Caco-2 (cell line): ENCODE measurements around the gene CD248. TPM values are rescaled to one million over a fixed set of nuclear protein-coding genes. Genes with fewer than 3 reads are reported as not detected.
A peak's percentile ranks its signal among the peaks of the same experiment; 100 is the strongest.

Experiments
- BruUV-seq: library from RNA; stranded (reverse); fragments of 400-500 nt; replicated peaks from 2 replicates; lab custom pipeline; 2021; lab: Mats Ljungman, UMichigan
- CTCF ChIA-PET: fragments of 300-600 bp; sonication (Branson Sonifier 250); formaldehyde crosslinking; loops from one replicate; lab custom pipeline; 2022; ENCODE audit warnings: antibody characterized with exemption; lab: Charles Lee
- POLR2A ChIA-PET: fragments of 300-600 bp; sonication (Branson Sonifier 250); formaldehyde crosslinking; loops from one replicate; lab custom pipeline; 2022; ENCODE audit warnings: antibody characterized with exemption; lab: Charles Lee
- DNase-seq, 2 experiments: peaks; one replicate each; pipeline versions ENCODE4 v3.0.0 to v3.0.0-alpha.2; 2020 to 2022
- H3K27me3 ChIP-seq: replicated peaks from 2 replicates; pipeline ENCODE4 v1.6.0; 2011; ENCODE audit warnings: low read length; ENCODE audit not compliant: control insufficient read depth, insufficient read depth
- H3K36me3 ChIP-seq: 2 replicates; pipeline ENCODE4 v1.5.1; 2011; ENCODE audit warnings: low read length; ENCODE audit not compliant: control insufficient read depth, insufficient read depth
- H3K4me1 ChIP-seq: fragments of 250-450 bp; sonication (Bioruptor Pico); 2 replicates; pipeline ENCODE4 v1.5.1; 2020; ENCODE audit warnings: mild to moderate bottlenecking
- H3K4me3 ChIP-seq: 2 replicates; pipeline ENCODE4 v1.5.1; 2011; ENCODE audit warnings: low read depth, mild to moderate bottlenecking, control low read depth, low read length
- H3K9me3 ChIP-seq: fragments of 250-450 bp; sonication (Bioruptor Pico); 2 replicates; pipeline ENCODE4 v1.5.1; 2020; ENCODE audit warnings: mild to moderate bottlenecking, moderate library complexity
- H3K27ac Mint-ChIP-seq: one replicate; pipeline ENCODE4 v1.8.0; 2022; ENCODE audit warnings: mixed read lengths; ENCODE audit not compliant: unreplicated experiment
- H3K27me3 Mint-ChIP-seq: one replicate; pipeline ENCODE4 v1.8.0; 2022; ENCODE audit warnings: mixed read lengths; ENCODE audit not compliant: insufficient read depth, unreplicated experiment
- H3K36me3 Mint-ChIP-seq: one replicate; pipeline ENCODE4 v1.8.0; 2022; ENCODE audit warnings: mild to moderate bottlenecking, mixed read lengths; ENCODE audit not compliant: insufficient read depth, unreplicated experiment
- H3K4me1 Mint-ChIP-seq: one replicate; pipeline ENCODE4 v1.8.0; 2022; ENCODE audit warnings: low read depth, mixed read lengths; ENCODE audit not compliant: unreplicated experiment
- H3K4me3 Mint-ChIP-seq: one replicate; pipeline ENCODE4 v1.8.0; 2022; ENCODE audit warnings: mild to moderate bottlenecking, moderate library complexity, mixed read lengths; ENCODE audit not compliant: unreplicated experiment
- H3K9me3 Mint-ChIP-seq: one replicate; pipeline ENCODE4 v1.8.0; 2022; ENCODE audit warnings: mixed read lengths; ENCODE audit not compliant: unreplicated experiment
- intact Hi-C: fragments of 100-400 bp; cut with micrococcal nuclease; formaldehyde crosslinking; loops from one replicate; pipeline ENCODE4 v1.10.0; 2022; ENCODE audit not compliant: unreplicated experiment
- total RNA-seq: library from RNA; stranded (reverse); gene quantifications from 2 replicates; pipeline ENCODE4 v1.2.3, GENCODE V29; 2022
- TF ChIP-seq, protein P1 (sequence below), 2 experiments: fragments of 200-600 bp in 1 of 2; IDR thresholded peaks; 1 replicate in 1 of 2; 2 replicates in 1 of 2; pipeline versions ENCODE4 v1.5.1 to v1.8.0; 2011 to 2022; ENCODE audit warnings: antibody characterized with exemption in 1 of 2, control low read depth in 1 of 2, inconsistent platforms in 1 of 2, low read depth in 1 of 2, low read length in 1 of 2, mild to moderate bottlenecking in 1 of 2, moderate library complexity in 1 of 2; ENCODE audit not compliant: insufficient read depth in 1 of 2, severe bottlenecking in 1 of 2, unreplicated experiment in 1 of 2

Gene CD248
- total RNA-seq, 1 experiment from 2014 or later = 0.27 TPM

DNA sequence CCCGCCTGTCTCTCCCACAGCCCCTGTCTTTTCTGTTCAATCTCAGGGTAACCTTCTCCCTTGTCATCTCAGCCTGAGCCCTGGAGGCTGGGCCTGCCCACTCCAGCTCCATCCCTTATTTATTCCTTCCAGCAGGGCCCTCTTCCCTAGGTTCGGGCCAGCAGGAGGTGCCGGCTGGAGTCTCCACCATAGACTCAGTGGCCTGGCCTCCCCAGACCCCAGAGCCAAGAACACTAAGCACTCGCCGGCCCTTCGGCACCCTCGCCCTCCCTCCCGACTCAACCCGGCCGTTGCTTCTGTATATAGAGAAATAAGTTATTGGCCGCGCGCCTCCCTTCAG is 49.8 kb downstream of the CD248 start:
- no peaks in the 10 kb centered on the region for H3K36me3 ChIP-seq
- Mint-ChIP-seq H3K27me3 (no peaks in the 10 kb centered on the region), H3K36me3 (peaks cover 48% of the 10 kb centered on the region), H3K4me3 (peak overlapping the region; percentile 92), H3K9me3 (no peaks in the 10 kb centered on the region), H3K4me1 (peaks cover 8% of the 10 kb centered on the region), H3K27ac (peak overlapping the region; percentile 87)
- no TSS peak for BruUV-seq
- DNase-seq = no peak
- peak overlapping the region; percentile 74 for H3K4me3 ChIP-seq
- no peaks in the 10 kb centered on the region for H3K27me3 ChIP-seq
- ChIA-PET POLR2A (interaction anchor here (0.7 to 1.3 kb wide), 3 partner anchors 22 to 46 kb away, joined by 3 to 7 read pairs (median 3); partner anchors contain the start of gene YIF1A), CTCF (interaction anchor here (0.6 to 1.4 kb wide), 4 partner anchors 22 to 69 kb away, joined by 3 to 7 read pairs (median 4); partner anchors contain the start of genes RIN1 and YIF1A)
- no peaks in the 10 kb centered on the region for H3K4me1 ChIP-seq
- intact Hi-C loops = no loop called here
- H3K9me3 ChIP-seq = no peaks in the 10 kb centered on the region
- TF ChIP-seq, protein P1, sequence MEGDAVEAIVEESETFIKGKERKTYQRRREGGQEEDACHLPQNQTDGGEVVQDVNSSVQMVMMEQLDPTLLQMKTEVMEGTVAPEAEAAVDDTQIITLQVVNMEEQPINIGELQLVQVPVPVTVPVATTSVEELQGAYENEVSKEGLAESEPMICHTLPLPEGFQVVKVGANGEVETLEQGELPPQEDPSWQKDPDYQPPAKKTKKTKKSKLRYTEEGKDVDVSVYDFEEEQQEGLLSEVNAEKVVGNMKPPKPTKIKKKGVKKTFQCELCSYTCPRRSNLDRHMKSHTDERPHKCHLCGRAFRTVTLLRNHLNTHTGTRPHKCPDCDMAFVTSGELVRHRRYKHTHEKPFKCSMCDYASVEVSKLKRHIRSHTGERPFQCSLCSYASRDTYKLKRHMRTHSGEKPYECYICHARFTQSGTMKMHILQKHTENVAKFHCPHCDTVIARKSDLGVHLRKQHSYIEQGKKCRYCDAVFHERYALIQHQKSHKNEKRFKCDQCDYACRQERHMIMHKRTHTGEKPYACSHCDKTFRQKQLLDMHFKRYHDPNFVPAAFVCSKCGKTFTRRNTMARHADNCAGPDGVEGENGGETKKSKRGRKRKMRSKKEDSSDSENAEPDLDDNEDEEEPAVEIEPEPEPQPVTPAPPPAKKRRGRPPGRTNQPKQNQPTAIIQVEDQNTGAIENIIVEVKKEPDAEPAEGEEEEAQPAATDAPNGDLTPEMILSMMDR (IDR thresholded peaks at IDR 0.05; ENCODE audit: insufficient read depth in 1 of 2, low read depth in 1 of 2, low read length in 1 of 2, severe bottlenecking in 1 of 2, unreplicated experiment in 1 of 2) = no peak

DNA sequence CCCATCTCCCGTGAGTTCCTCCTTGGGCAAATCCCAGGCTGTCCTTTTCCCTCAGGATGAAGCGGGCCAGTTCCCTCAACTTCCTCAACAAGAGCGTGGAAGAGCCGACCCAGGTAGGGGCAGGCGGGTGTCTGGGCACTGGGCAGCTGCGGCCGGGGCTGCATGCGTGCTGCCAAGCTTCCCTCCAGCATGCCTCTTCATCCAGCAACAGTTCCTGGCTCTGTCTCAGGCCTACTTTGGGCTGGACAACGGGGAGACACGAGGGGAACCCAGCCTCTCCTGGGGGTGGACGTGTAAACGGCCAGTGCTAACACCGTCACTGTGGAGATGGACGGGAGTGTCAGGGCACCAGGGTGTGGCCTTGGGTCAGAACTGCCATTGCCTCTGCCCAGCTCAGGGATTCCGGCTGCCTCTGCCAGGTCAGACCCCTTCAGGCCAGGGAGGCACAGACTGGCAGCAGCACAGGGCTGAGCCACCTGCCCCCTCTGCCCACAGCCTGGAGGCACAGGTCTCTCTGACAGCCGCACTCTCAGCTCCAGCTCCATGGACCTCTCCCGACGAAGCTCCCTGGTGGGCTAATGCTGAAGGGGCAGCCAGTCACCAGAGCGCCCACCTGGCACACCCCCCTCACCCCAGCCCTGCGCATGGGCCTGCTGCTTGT is 50.3 kb downstream of the CD248 start:
- no TSS peak for BruUV-seq
- H3K36me3 Mint-ChIP-seq = peaks cover 48% of the 10 kb centered on the region
- H3K27ac Mint-ChIP-seq = peak overlapping the region; percentile 87
- peak overlapping the region; percentile 92 for H3K4me3 Mint-ChIP-seq
- DNase-seq = no peak
- Histone ChIP-seq H3K4me1 (no peaks in the 10 kb centered on the region), H3K27me3 (no peaks in the 10 kb centered on the region), H3K36me3 (no peaks in the 10 kb centered on the region), H3K9me3 (no peaks in the 10 kb centered on the region), H3K4me3 (no peak overlapping the region)
- no peaks in the 10 kb centered on the region for H3K9me3 Mint-ChIP-seq
- TF ChIP-seq, protein P1 (IDR thresholded peaks at IDR 0.05; ENCODE audit: insufficient read depth in 1 of 2, low read depth in 1 of 2, low read length in 1 of 2, severe bottlenecking in 1 of 2, unreplicated experiment in 1 of 2) = no peak
- intact Hi-C loops = no loop called here
- H3K4me1 Mint-ChIP-seq = peaks cover 8% of the 10 kb centered on the region
- no peaks in the 10 kb centered on the region for H3K27me3 Mint-ChIP-seq
- ChIA-PET CTCF (interaction anchor here (0.6 kb wide), 1 partner anchor 23 kb away, joined by 3 read pairs; the partner anchor contains the start of gene YIF1A), POLR2A (interaction anchor here (1.1 kb wide), 1 partner anchor 46 kb away, joined by 3 read pairs; no protein-coding TSS in a partner anchor)

DNA sequence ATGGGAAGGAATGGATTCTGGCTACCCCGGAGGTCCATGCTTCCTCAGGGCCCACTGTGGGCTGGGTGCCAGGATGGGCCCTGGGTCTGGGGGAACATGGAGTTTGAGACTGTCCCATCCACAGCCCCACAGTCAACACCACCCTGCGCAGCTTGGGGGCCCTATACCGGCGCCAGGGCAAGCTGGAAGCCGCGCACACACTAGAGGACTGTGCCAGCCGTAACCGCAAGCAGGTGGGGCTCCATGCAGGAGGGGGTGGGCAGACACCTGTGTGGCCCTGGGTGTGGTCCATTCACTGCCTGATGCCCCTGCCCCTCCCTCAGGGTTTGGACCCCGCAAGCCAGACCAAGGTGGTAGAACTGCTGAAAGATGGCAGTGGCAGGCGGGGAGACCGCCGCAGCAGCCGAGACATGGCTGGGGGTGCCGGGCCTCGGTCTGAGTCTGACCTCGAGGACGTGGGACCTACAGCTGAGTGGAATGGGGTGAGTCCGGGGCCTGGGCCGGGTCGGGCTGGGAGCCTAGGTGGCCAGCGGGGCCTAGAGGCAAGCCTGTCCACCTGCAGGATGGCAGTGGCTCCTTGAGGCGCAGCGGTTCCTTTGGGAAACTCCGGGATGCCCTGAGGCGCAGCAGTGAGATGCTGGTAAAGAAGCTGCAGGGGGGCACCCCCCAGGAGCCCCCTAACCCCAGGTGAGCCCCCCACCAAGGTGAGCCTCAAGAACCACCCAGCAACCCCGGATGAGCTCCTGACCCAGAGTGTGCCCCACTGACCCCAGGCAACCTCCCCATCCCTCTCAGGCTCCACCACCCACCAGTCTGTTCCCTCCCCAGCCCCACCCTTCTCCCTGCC is 51.1 kb downstream of the CD248 start:
- Histone ChIP-seq H3K9me3 (no peaks in the 10 kb centered on the region), H3K4me3 (no peak overlapping the region), H3K4me1 (no peaks in the 10 kb centered on the region), H3K27me3 (no peaks in the 10 kb centered on the region), H3K36me3 (no peaks in the 10 kb centered on the region)
- intact Hi-C loops = no loop called here
- DNase-seq = no peak
- H3K4me3 Mint-ChIP-seq = no peak overlapping the region
- BruUV-seq = no TSS peak
- peaks cover 51% of the 10 kb centered on the region for H3K36me3 Mint-ChIP-seq
- peaks cover 8% of the 10 kb centered on the region for H3K4me1 Mint-ChIP-seq
- no peak overlapping the region for H3K27ac Mint-ChIP-seq
- CTCF ChIA-PET = interaction anchor here (0.5 kb wide), 1 partner anchor 123 kb away, joined by 3 read pairs; no protein-coding TSS in a partner anchor
- no peaks in the 10 kb centered on the region for H3K27me3 Mint-ChIP-seq
- TF ChIP-seq, protein P1 (IDR thresholded peaks at IDR 0.05; ENCODE audit: insufficient read depth in 1 of 2, low read depth in 1 of 2, low read length in 1 of 2, severe bottlenecking in 1 of 2, unreplicated experiment in 1 of 2) = no peak
- POLR2A ChIA-PET = no interaction called here
- no peaks in the 10 kb centered on the region for H3K9me3 Mint-ChIP-seq
